Measurements from ENCODE around the gene ETV7. TPM values are rescaled to one million over a fixed set of nuclear protein-coding genes. Genes with fewer than 3 reads are reported as not detected.
"Not testable (repeated sequence)": the region's sequence is repeated elsewhere in the genome, so short reads cannot be mapped to it uniquely, and the experiment has no call there.

The ETV7 gene
- total RNA-seq, 5 donors from 2014 or later (not counting 1 experiment from before 2014, with no cell fraction given), result 0.44 to 3.3 (median 1.1) TPM

DNA sequence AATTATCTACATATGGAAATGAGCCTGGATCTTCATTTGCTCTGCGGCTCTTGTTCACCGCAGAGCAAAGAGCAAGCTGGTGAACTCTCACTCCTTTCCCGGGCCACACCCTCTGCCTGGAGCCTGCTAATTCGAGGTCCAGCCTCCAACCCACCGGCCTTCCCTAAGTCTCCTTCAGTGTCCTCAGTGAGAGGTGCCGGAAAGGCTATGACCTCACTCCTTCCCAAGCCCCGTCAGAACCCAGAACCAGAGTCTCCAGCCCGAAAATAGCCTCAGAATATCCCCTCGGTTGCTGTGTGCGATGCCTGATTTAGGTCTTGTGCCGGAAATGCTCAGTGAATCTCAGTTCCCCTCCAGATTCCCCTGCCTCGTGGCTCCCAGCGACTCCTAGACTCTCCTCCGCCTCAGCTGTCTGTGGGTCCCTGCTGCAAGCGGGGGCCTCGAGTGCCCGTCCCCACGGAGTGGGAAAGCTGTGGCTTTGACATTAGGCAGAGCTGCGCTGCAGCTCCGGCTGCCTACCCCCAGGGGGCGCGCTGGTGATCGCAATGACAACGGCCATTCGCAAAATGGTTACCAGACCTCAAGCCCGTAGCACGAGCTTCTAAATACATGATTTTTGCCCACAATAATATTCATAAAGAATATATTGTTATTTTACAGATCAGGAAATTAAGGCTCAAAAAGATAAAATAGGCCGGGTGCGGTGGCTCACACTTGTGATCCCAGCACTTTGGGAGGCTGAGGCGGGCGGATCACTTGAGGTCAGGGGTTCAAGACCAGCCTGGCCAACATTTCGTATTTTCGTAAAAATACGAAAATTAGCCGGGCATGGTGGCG, 46.6 kb downstream of the ETV7 start:
- WGBS (ENCODE audit: insufficient coverage), result 39% methylated on average over 28 of the region's 36 CpGs
- Histone ChIP-seq H3K9me3 (no peaks in the 10 kb centered on the region), H3K4me3 (ENCODE audit: control insufficient read depth in 1 of 2, extremely low read depth in 1 of 2, low read length in 1 of 2) (no peak overlapping the region), H3K36me3 (ENCODE audit: control insufficient read depth in 2 of 2, extremely low read depth in 1 of 2, insufficient read depth in 1 of 2, low read length in 1 of 2) (no peaks in the 10 kb centered on the region), H3K27ac (ENCODE audit: low read length) (no peak overlapping the region), H3K27me3 (replicated peaks in 1 of 2; ENCODE audit: control insufficient read depth in 2 of 2, extremely low read depth in 1 of 2, insufficient read depth in 2 of 2, low read length in 1 of 2) (peaks cover 4 to 26% of the 10 kb centered on the region in 2 experiments), H3K4me1 (ENCODE audit: control insufficient read depth in 1 of 2, extremely low read depth in 1 of 2, insufficient read depth in 2 of 2, low read length in 2 of 2) (peaks cover 3 to 23% of the 10 kb centered on the region in 2 experiments)
- no peaks in the 10 kb centered on the region for H3K9me3 Mint-ChIP-seq
- ChIA-PET POLR2A (interaction anchor here in 1 of 2 donors (0.6 kb wide), 1 partner anchor 266 kb away, joined by 4 read pairs; no protein-coding TSS in a partner anchor), CTCF (interaction anchor here in 1 of 2 donors (0.5 to 1.9 kb wide), 16 partner anchors 8 to 488 kb away, joined by 3 to 11 read pairs (median 3); no protein-coding TSS in a partner anchor)
- H3K27ac Mint-ChIP-seq, result peak overlapping the region in 1 of 2 donors; percentile 59
- DNase-seq (peak; percentile 25 to 77 (median 63)), ATAC-seq (replicated peaks in 1 of 4) (peak; percentile 74 to 88 (median 82))
- H3K27me3 Mint-ChIP-seq, result peaks cover 6 to 17% of the 10 kb centered on the region in 2 donors
- H3K4me3 Mint-ChIP-seq, result peak overlapping the region; percentile 22 to 72 (median 70)
- H3K36me3 Mint-ChIP-seq, result no peaks in the 10 kb centered on the region
- peaks cover 16 to 25% (median 18%) of the 10 kb centered on the region in 3 donors for H3K4me1 Mint-ChIP-seq

DNA sequence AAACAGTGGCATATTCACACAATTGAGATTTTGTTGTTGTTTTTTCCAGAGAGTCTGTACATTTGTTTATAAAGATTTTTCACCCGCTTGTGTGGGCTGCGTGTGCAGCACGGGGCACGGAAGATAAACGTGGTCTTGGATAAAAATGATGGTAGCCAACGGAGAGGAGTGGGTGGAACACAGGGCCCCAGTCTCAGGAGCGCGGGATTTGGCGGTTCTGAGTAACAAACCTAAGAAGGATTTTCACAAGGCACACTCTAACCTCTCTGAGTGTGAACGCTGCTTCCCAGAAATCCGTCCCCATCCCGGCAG, 47.2 kb downstream of the ETV7 start:
- Histone ChIP-seq H3K36me3 (ENCODE audit: control insufficient read depth in 2 of 2, extremely low read depth in 1 of 2, insufficient read depth in 1 of 2, low read length in 1 of 2) (no peaks in the 10 kb centered on the region), H3K9me3 (no peaks in the 10 kb centered on the region), H3K4me3 (ENCODE audit: control insufficient read depth in 1 of 2, extremely low read depth in 1 of 2, low read length in 1 of 2) (no peak overlapping the region), H3K4me1 (ENCODE audit: control insufficient read depth in 1 of 2, extremely low read depth in 1 of 2, insufficient read depth in 2 of 2, low read length in 2 of 2) (peaks cover 3 to 23% of the 10 kb centered on the region in 2 experiments), H3K27ac (ENCODE audit: low read length) (no peak overlapping the region), H3K27me3 (replicated peaks in 1 of 2; ENCODE audit: control insufficient read depth in 2 of 2, extremely low read depth in 1 of 2, insufficient read depth in 2 of 2, low read length in 1 of 2) (peaks cover 4 to 26% of the 10 kb centered on the region in 2 experiments)
- Mint-ChIP-seq H3K4me3 (no peak overlapping the region), H3K4me1 (peaks cover 16 to 26% (median 18%) of the 10 kb centered on the region in 3 donors), H3K36me3 (no peaks in the 10 kb centered on the region), H3K9me3 (no peaks in the 10 kb centered on the region), H3K27ac (no peak overlapping the region), H3K27me3 (peaks cover 8 to 22% of the 10 kb centered on the region in 2 donors)
- ATAC-seq (replicated peaks in 1 of 4) (no peak), DNase-seq (no peak)
- POLR2A ChIA-PET, result no interaction called here
- CTCF ChIA-PET, result interaction anchor here in 1 of 2 donors (0.5 to 1.9 kb wide), 3 partner anchors 35 to 347 kb away, joined by 3 to 6 read pairs (median 3); no protein-coding TSS in a partner anchor
- WGBS (ENCODE audit: insufficient coverage), result 84% methylated on average over 12 of the region's 12 CpGs

DNA sequence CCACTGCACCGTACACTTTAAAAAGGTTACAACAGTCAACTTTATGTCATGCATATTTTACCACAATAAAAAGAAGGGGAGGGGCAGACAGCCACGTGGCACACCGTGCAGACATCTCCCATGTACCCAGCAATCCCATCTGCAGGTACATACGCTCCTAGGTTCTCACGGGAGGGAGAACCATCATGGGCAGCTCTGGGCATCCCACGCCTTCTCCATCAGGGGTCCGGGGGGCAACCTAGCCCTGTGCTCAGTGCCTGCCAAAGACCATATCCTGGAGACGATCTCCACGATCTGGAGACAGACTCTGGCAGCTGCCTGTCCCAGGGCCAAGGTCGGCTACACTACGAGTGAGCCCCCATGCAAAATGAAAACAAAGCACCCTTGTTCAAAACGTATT, 48.3 kb downstream of the ETV7 start:
- peaks cover 16 to 26% (median 18%) of the 10 kb centered on the region in 3 donors for H3K4me1 Mint-ChIP-seq
- Histone ChIP-seq H3K36me3 (ENCODE audit: control insufficient read depth in 2 of 2, extremely low read depth in 1 of 2, insufficient read depth in 1 of 2, low read length in 1 of 2) (no peaks in the 10 kb centered on the region), H3K27me3 (replicated peaks in 1 of 2; ENCODE audit: control insufficient read depth in 2 of 2, extremely low read depth in 1 of 2, insufficient read depth in 2 of 2, low read length in 1 of 2) (peaks cover 6 to 38% of the 10 kb centered on the region in 2 experiments), H3K27ac (ENCODE audit: low read length) (no peak overlapping the region), H3K4me3 (ENCODE audit: control insufficient read depth in 1 of 2, extremely low read depth in 1 of 2, low read length in 1 of 2) (no peak overlapping the region), H3K4me1 (ENCODE audit: control insufficient read depth in 1 of 2, extremely low read depth in 1 of 2, insufficient read depth in 2 of 2, low read length in 2 of 2) (peaks cover 3 to 23% of the 10 kb centered on the region in 2 experiments), H3K9me3 (no peaks in the 10 kb centered on the region)
- peaks cover 19 to 33% of the 10 kb centered on the region in 2 donors for H3K27me3 Mint-ChIP-seq
- ChIA-PET CTCF (interaction anchor here in 1 of 2 donors (0.5 kb wide), 1 partner anchor 828 kb away, joined by 3 read pairs; no protein-coding TSS in a partner anchor), POLR2A (no interaction called here)
- H3K9me3 Mint-ChIP-seq, result no peaks in the 10 kb centered on the region
- no peaks in the 10 kb centered on the region for H3K36me3 Mint-ChIP-seq
- no peak overlapping the region for H3K4me3 Mint-ChIP-seq
- WGBS (ENCODE audit: insufficient coverage), result 81% methylated on average over 10 of the region's 12 CpGs
- H3K27ac Mint-ChIP-seq, result no peak overlapping the region
- ATAC-seq (replicated peaks in 1 of 4) (no peak), DNase-seq (no peak)

DNA sequence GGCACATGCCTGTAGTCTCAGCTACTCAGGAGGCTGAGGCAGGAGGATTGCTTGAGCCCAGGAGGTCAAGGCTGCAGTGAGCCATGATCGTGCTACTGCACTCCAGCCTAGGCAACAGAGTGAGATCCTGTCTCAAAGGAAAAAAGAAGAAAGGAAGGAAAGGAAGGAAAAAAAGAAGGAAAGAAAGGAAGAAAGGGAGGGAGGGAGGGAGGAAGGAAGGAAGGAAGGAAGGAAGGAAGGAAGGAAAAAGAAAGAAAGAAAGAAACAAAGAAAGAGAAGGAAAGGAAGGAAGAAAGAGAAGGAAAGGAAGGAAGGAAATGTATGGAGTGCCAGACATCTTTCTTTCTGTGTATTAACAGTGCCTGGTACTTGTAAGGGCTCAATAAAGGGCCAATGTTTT, 49.2 kb downstream of the ETV7 start:
- H3K4me3 ChIP-seq (ENCODE audit: control insufficient read depth in 1 of 2, extremely low read depth in 1 of 2, low read length in 1 of 2); DNase-seq; H3K4me3 Mint-ChIP-seq; H3K36me3 Mint-ChIP-seq; H3K9me3 Mint-ChIP-seq; H3K36me3 ChIP-seq (ENCODE audit: control insufficient read depth in 2 of 2, extremely low read depth in 1 of 2, insufficient read depth in 1 of 2, low read length in 1 of 2); H3K27ac ChIP-seq (ENCODE audit: low read length); H3K9me3 ChIP-seq; ATAC-seq (replicated peaks in 1 of 4); H3K27ac Mint-ChIP-seq; CTCF ChIA-PET: not testable (repeated sequence)
- Mint-ChIP-seq H3K27me3 (peaks cover 23 to 41% of the 10 kb centered on the region in 2 donors), H3K4me1 (peaks cover 16 to 26% (median 18%) of the 10 kb centered on the region in 3 donors)
- Histone ChIP-seq H3K4me1 (ENCODE audit: control insufficient read depth in 1 of 2, extremely low read depth in 1 of 2, insufficient read depth in 2 of 2, low read length in 2 of 2) (peaks cover 3 to 23% of the 10 kb centered on the region in 2 experiments), H3K27me3 (replicated peaks in 1 of 2; ENCODE audit: control insufficient read depth in 2 of 2, extremely low read depth in 1 of 2, insufficient read depth in 2 of 2, low read length in 1 of 2) (peaks cover 10 to 43% of the 10 kb centered on the region in 2 experiments)
- WGBS (ENCODE audit: insufficient coverage), result 40% methylated on average over 1 of the region's 1 CpG
- POLR2A ChIA-PET, result interaction anchor here in 1 of 2 donors (0.7 kb wide), 1 partner anchor 42 kb away, joined by 3 read pairs; no protein-coding TSS in a partner anchor

DNA sequence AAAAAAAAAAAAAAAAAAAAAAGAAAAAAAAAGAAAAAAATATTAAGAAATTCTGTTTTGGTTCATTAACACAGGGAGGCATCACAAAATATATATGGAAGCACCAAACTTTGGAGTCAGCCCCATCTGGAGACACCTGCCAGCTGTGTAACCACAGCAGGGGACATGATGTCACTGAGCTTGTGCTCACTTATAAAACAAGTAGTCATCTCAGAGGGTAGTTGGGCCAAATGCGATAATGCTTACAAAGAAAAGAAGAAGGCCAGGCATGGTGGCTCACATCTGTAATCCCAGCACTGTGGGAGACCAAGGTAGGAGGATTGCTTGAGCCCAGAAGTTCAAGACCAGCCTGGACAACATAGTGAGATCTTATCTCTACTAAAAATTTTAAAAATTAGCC, 49.7 kb downstream of the ETV7 start:
- Mint-ChIP-seq H3K4me1 (peaks cover 16 to 26% (median 18%) of the 10 kb centered on the region in 3 donors), H3K9me3 (no peaks in the 10 kb centered on the region), H3K27me3 (peaks cover 27 to 45% of the 10 kb centered on the region in 2 donors), H3K4me3 (no peak overlapping the region), H3K27ac (no peak overlapping the region), H3K36me3 (no peaks in the 10 kb centered on the region)
- CTCF ChIA-PET, result interaction anchor here in 1 of 2 donors (0.6 to 0.7 kb wide), 2 partner anchors 422 to 1193 kb away, joined by 3 read pairs; no protein-coding TSS in a partner anchor
- Histone ChIP-seq H3K9me3 (no peaks in the 10 kb centered on the region), H3K36me3 (ENCODE audit: control insufficient read depth in 2 of 2, extremely low read depth in 1 of 2, insufficient read depth in 1 of 2, low read length in 1 of 2) (no peaks in the 10 kb centered on the region), H3K4me1 (ENCODE audit: control insufficient read depth in 1 of 2, extremely low read depth in 1 of 2, insufficient read depth in 2 of 2, low read length in 2 of 2) (peaks cover 3 to 23% of the 10 kb centered on the region in 2 experiments), H3K27me3 (replicated peaks in 1 of 2; ENCODE audit: control insufficient read depth in 2 of 2, extremely low read depth in 1 of 2, insufficient read depth in 2 of 2, low read length in 1 of 2) (peaks cover 10 to 45% of the 10 kb centered on the region in 2 experiments), H3K27ac (ENCODE audit: low read length) (no peak overlapping the region), H3K4me3 (ENCODE audit: control insufficient read depth in 1 of 2, extremely low read depth in 1 of 2, low read length in 1 of 2) (no peak overlapping the region)
- POLR2A ChIA-PET, result interaction anchor here in 1 of 2 donors (0.7 kb wide), 1 partner anchor 42 kb away, joined by 3 read pairs; no protein-coding TSS in a partner anchor
- no CpG with 5 or more reads among the region's 1 CpG for WGBS (ENCODE audit: insufficient coverage)
- DNase-seq, result no peak
- no peak for ATAC-seq (replicated peaks in 1 of 4)

DNA sequence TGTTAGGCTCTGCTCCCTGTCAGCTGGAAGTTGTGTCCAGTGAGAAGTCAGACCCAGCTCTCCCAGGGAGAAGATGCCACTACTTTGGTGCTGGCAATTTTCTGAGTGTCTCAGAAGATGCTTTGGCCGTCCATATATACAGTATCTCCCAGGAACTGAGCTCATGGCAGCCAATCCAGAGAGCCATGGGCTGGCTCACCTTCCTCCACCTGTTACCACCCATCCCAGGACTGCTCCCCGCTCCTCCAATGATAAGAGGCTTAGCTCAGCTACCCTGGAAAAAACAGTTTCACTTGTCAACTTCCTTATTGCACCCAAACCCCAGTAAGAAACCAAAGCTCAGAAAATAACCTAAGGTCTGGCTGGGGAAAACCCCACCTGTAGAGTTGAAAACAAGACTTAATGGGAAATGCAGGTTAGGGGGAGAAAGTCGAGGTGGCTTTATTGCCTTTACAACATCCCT, 50.7 kb downstream of the ETV7 start, which contains the start of gene BNIP5:
Gene BNIP5, minus strand, starts transcription at position 110 of the 463 bp plus-strand sequence. CDS start 6,198 bp downstream, outside the sequence.
- H3K36me3 Mint-ChIP-seq, result no peaks in the 10 kb centered on the region
- no peak within 1 kb of the TSS for H3K4me3 ChIP-seq (ENCODE audit: control insufficient read depth in 1 of 2, extremely low read depth in 1 of 2, low read length in 1 of 2)
- H3K27ac Mint-ChIP-seq, result peak within 1 kb of the TSS; percentile 62 to 65
- peaks cover 29 to 47% of the 10 kb centered on the region in 2 donors for H3K27me3 Mint-ChIP-seq
- WGBS (ENCODE audit: insufficient coverage), result 70% methylated on average over 1 of the region's 3 CpGs
- ATAC-seq (replicated peaks in 1 of 4) (peak in 1 of 4 experiments; percentile 77), DNase-seq (peak in 1 of 35 experiments; percentile 57)
- peaks cover 3 to 23% of the 10 kb centered on the region in 2 experiments for H3K4me1 ChIP-seq (ENCODE audit: control insufficient read depth in 1 of 2, extremely low read depth in 1 of 2, insufficient read depth in 2 of 2, low read length in 2 of 2)
- H3K27ac ChIP-seq (ENCODE audit: low read length), result no peak within 1 kb of the TSS
- no peaks in the 10 kb centered on the region for H3K9me3 ChIP-seq
- H3K27me3 ChIP-seq (replicated peaks in 1 of 2; ENCODE audit: control insufficient read depth in 2 of 2, extremely low read depth in 1 of 2, insufficient read depth in 2 of 2, low read length in 1 of 2), result peaks cover 10 to 46% of the 10 kb centered on the region in 2 experiments
- H3K4me1 Mint-ChIP-seq, result peaks cover 16 to 26% (median 18%) of the 10 kb centered on the region in 3 donors
- H3K36me3 ChIP-seq (ENCODE audit: control insufficient read depth in 2 of 2, extremely low read depth in 1 of 2, insufficient read depth in 1 of 2, low read length in 1 of 2), result no peaks in the 10 kb centered on the region
- ChIA-PET POLR2A (no interaction called here), CTCF (no interaction called here)
- no peaks in the 10 kb centered on the region for H3K9me3 Mint-ChIP-seq
- H3K4me3 Mint-ChIP-seq, result no peak within 1 kb of the TSS

All from T-cell (primary cell).